Neural cell (in vitro differentiated cells): Measurements from ENCODE around the gene FBXO38. TPM values are rescaled to one million over a fixed set of nuclear protein-coding genes. Genes with fewer than 3 reads are reported as not detected.

Experiments used
- H2AFZ ChIP-seq: fragments of 200-600, 300-800 bp; sonication (generic), shearing (Covaris generic); 2 replicates; pipeline ENCODE4 v1.6.0; 2014; ENCODE audit warnings: low read depth, mild to moderate bottlenecking, antibody characterized with exemption, low read length, moderate library complexity
- H3F3A ChIP-seq: fragments of 200-600 bp; shearing (Covaris generic); 2 replicates; pipeline ENCODE4 v1.6.1; 2016; ENCODE audit warnings: mild to moderate bottlenecking, moderate library complexity, mixed read lengths, antibody characterized with exemption, low read length; ENCODE audit not compliant: insufficient read depth, poor library complexity, severe bottlenecking
- H3K27ac ChIP-seq: fragments of 200-600, 300-800 bp; sonication (generic), shearing (Covaris generic); 2 replicates; pipeline ENCODE4 v1.5.1; 2014; ENCODE audit warnings: mild to moderate bottlenecking, low read length, moderate library complexity
- H3K27me3 ChIP-seq: fragments of 300-800, 200-600 bp; sonication (generic), shearing (Covaris generic); 2 replicates; pipeline ENCODE4 v1.6.0; 2014; ENCODE audit warnings: mild to moderate bottlenecking, low read depth, low read length, moderate library complexity; ENCODE audit not compliant: insufficient read depth
- H3K36me3 ChIP-seq: fragments of 300-800, 200-600 bp; sonication (generic), shearing (Covaris generic); 2 replicates; pipeline ENCODE4 v1.5.1; 2014; ENCODE audit warnings: mild to moderate bottlenecking, antibody characterized with exemption, low read length, moderate library complexity; ENCODE audit not compliant: insufficient read depth
- H3K4me2 ChIP-seq: fragments of 300-800, 200-600 bp; sonication (generic), shearing (Covaris generic); 2 replicates; pipeline ENCODE4 v1.6.0; 2014; ENCODE audit warnings: mild to moderate bottlenecking, low read length
- H3K4me3 ChIP-seq: fragments of 300-800, 200-600 bp; sonication (generic), shearing (Covaris generic); 2 replicates; pipeline ENCODE4 v1.5.1; 2014; ENCODE audit warnings: mild to moderate bottlenecking, low read length, moderate library complexity
- H3K79me2 ChIP-seq: fragments of 200-600 bp; shearing (Covaris generic); replicated peaks from 2 replicates; pipeline ENCODE4 v1.6.0; 2014; ENCODE audit warnings: mild to moderate bottlenecking, low read length, moderate library complexity; ENCODE audit not compliant: insufficient read depth
- H3K9ac ChIP-seq: fragments of 300-800, 200-600 bp; sonication (generic), shearing (Covaris generic); 2 replicates; pipeline ENCODE4 v1.6.1; 2016; ENCODE audit warnings: mild to moderate bottlenecking, low read length, mixed read lengths
- H3K9me2 ChIP-seq: fragments of 200-600 bp; shearing (Covaris generic); 2 replicates; pipeline ENCODE4 v1.6.1; 2016; ENCODE audit warnings: mild to moderate bottlenecking, low read length, mixed read lengths; ENCODE audit not compliant: insufficient read depth
- H3K9me3 ChIP-seq: fragments of 200-600, 300-800 bp; sonication (generic), shearing (Covaris generic); 2 replicates; pipeline ENCODE4 v1.6.1; 2016; ENCODE audit warnings: mild to moderate bottlenecking, mixed run types, low read length, moderate library complexity, mixed read lengths
- H4K20me1 ChIP-seq: fragments of 200-600 bp; shearing (Covaris generic); 2 replicates; pipeline ENCODE4 v1.6.1; 2016; ENCODE audit warnings: mild to moderate bottlenecking, mixed run types; ENCODE audit not compliant: insufficient read depth
- EP300 ChIP-seq: fragments of 450-650 bp; conservative IDR thresholded peaks from 2 replicates; pipeline ENCODE4 v1.6.1; 2014; ENCODE audit warnings: antibody characterized with exemption, mild to moderate bottlenecking, moderate library complexity; ENCODE audit not compliant: poor library complexity, severe bottlenecking
- EZH2 ChIP-seq: fragments of 200-600, 300-800 bp; shearing (Covaris generic), sonication (generic); IDR thresholded peaks from 2 replicates; pipeline ENCODE4 v1.6.1; 2014; ENCODE audit warnings: antibody characterized with exemption, low read length, borderline replicate concordance, mild to moderate bottlenecking; ENCODE audit not compliant: insufficient read depth, poor library complexity, severe bottlenecking
- MXI1 ChIP-seq: fragments of 450-650 bp; conservative IDR thresholded peaks from 2 replicates; pipeline ENCODE4 v1.6.1; 2014; ENCODE audit warnings: antibody characterized with exemption, mild to moderate bottlenecking; ENCODE audit not compliant: poor library complexity, severe bottlenecking
- POLR2AphosphoS5 ChIP-seq: IDR thresholded peaks from 2 replicates; pipeline ENCODE4 v1.6.1; 2012
- RAD21 ChIP-seq: fragments of 450-650 bp; conservative IDR thresholded peaks from 2 replicates; pipeline ENCODE4 v1.6.1; 2014; ENCODE audit warnings: antibody characterized with exemption, mild to moderate bottlenecking, moderate library complexity
- REST ChIP-seq: IDR thresholded peaks from 2 replicates; pipeline ENCODE4 v1.6.1; 2012; ENCODE audit warnings: borderline replicate concordance
- SMC3 ChIP-seq: fragments of 450-650 bp; conservative IDR thresholded peaks from 2 replicates; pipeline ENCODE4 v1.6.1; 2014; ENCODE audit warnings: antibody characterized with exemption, mild to moderate bottlenecking, moderate library complexity; ENCODE audit not compliant: poor library complexity
- TAF1 ChIP-seq: IDR thresholded peaks from 2 replicates; pipeline ENCODE4 v1.6.1; 2012; ENCODE audit warnings: low read depth
- polyA plus RNA-seq: library from polyadenylated mRNA; depleted of rRNA; stranded (reverse); fragments of >200 nt; gene quantifications from 2 replicates; pipeline ENCODE4 v1.2.3, GENCODE V29; 2014
- TF ChIP-seq, protein P1 (sequence below): fragments of 450-650 bp; IDR thresholded peaks from 2 replicates; pipeline ENCODE4 v1.5.1; 2014; ENCODE audit warnings: antibody characterized with exemption, mild to moderate bottlenecking, moderate library complexity; ENCODE audit not compliant: poor library complexity, severe bottlenecking

The FBXO38 gene
- polyA plus RNA-seq, 1 donor from 2014 or later = 69.1 TPM

DNA sequence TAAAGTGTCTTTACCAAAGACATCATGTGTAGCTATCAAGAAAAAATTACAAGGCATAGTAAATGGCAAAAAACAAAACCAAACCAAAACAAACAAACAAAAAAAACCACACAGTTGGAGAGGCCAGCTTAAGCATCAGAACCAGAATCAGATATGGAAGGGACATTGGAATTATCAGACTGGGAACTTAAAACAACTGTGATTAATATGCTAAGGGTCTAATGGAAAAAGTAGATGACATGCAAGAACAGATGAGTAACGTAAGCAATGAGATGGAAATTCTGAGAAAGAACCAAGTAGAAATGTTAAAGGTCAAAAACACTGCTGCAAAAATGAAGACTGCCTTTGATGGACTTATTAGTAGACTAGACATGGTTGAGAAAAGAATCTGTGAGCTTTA is 75.9 kb downstream of the FBXO38 start:
- H3K27me3 ChIP-seq = no peaks in the 10 kb centered on the region
- H3K27ac ChIP-seq = no peak overlapping the region
- H3K9me2 ChIP-seq = no peaks in the 10 kb centered on the region
- H2AFZ ChIP-seq = no peak overlapping the region
- H3K4me2 ChIP-seq = no peak overlapping the region
- no peak overlapping the region for H3K9ac ChIP-seq
- no peaks in the 10 kb centered on the region for H4K20me1 ChIP-seq
- TF ChIP-seq TAF1 (no peak), SMC3 (no peak), REST (no peak), RAD21 (no peak), EZH2 (no peak), EP300 (no peak), POLR2AphosphoS5 (no peak), MXI1 (no peak)
- TF ChIP-seq, protein P1, sequence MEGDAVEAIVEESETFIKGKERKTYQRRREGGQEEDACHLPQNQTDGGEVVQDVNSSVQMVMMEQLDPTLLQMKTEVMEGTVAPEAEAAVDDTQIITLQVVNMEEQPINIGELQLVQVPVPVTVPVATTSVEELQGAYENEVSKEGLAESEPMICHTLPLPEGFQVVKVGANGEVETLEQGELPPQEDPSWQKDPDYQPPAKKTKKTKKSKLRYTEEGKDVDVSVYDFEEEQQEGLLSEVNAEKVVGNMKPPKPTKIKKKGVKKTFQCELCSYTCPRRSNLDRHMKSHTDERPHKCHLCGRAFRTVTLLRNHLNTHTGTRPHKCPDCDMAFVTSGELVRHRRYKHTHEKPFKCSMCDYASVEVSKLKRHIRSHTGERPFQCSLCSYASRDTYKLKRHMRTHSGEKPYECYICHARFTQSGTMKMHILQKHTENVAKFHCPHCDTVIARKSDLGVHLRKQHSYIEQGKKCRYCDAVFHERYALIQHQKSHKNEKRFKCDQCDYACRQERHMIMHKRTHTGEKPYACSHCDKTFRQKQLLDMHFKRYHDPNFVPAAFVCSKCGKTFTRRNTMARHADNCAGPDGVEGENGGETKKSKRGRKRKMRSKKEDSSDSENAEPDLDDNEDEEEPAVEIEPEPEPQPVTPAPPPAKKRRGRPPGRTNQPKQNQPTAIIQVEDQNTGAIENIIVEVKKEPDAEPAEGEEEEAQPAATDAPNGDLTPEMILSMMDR = no peak
- no peaks in the 10 kb centered on the region for H3K36me3 ChIP-seq
- H3K4me3 ChIP-seq = no peak overlapping the region
- no peaks in the 10 kb centered on the region for H3K79me2 ChIP-seq
- H3F3A ChIP-seq = no peaks in the 10 kb centered on the region
- H3K9me3 ChIP-seq = no peaks in the 10 kb centered on the region

DNA sequence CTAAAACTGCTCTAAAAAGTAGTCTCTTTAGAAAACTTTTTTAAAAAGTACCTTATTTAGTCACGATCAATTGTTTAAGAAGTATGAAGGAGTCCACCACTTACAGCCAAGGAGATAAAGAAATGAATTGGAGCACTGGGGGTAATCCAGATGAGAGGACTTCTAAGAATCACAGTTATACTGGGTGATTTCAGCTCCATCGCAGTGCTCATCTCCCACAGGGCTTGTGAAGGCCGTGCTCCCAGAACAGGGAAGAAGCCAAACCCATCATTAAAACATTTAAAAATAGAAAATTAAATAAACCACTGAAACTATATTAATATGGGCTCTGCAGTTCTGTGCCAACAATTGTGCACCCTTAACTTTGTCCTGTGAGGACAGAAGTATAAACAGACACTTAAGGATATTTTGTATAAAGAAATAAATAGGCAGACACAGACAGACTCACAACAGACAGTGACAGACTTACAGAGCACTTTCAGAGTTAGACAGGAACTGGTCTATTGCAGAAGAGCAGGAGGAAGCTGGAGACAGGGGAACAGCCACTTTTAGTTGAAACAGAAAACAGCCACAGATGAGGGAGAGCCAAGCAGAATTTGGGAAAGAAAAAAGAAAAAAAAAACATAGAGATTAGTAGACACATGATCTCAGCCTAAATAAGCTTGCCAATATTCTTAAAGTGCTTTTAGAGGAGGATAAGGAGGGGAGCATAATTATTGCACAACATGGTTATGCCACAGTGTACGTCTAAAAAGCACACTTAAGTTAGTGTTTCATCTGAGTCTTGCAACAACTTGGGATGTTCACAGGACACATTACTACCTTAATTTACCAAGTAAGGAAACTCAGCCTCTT is 81.8 kb downstream of the FBXO38 start:
- H3K27ac ChIP-seq = no peak overlapping the region
- no peak for TF ChIP-seq EP300

More for the DNA sequence above, 81.8 kb downstream of the FBXO38 start:
- H3K36me3 ChIP-seq = no peaks in the 10 kb centered on the region
- H3F3A ChIP-seq = no peaks in the 10 kb centered on the region
- H3K9me2 ChIP-seq = no peaks in the 10 kb centered on the region
- no peak overlapping the region for H3K9ac ChIP-seq
- H3K4me2 ChIP-seq = no peak overlapping the region
- H4K20me1 ChIP-seq = no peaks in the 10 kb centered on the region
- H3K27me3 ChIP-seq = no peaks in the 10 kb centered on the region
- no peaks in the 10 kb centered on the region for H3K9me3 ChIP-seq
- H3K4me3 ChIP-seq = no peak overlapping the region
- no peak overlapping the region for H2AFZ ChIP-seq
- no peaks in the 10 kb centered on the region for H3K79me2 ChIP-seq
